MV-4-11 (cell line): ENCODE results near the gene PDZD8.

ENCODE experiments used
- DNase-seq: peaks from one replicate; lab custom pipeline; 2025; lab: John Stamatoyannopoulos, UW

The PDZD8 gene

DNA sequence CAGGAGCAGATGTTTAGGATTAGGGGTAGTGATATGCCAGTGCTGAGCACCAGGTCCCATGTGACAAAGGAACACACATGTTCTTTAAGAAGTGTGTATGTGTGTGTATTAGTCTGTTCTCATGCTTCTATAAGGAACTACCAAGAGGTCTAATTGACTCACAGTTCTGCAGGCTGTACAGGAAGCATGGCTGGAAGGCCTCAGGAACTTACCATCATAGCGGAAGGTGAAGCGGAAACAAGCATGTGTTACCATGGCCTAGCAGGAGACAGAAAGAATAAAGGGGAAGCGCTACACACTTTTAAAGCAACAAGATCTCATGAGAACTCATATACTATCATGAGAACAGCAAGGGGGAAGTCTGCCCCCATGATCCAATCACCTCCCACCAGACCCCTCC, 22.8 kb upstream of the PDZD8 start:
- DNase-seq = peak; percentile 54

DNA sequence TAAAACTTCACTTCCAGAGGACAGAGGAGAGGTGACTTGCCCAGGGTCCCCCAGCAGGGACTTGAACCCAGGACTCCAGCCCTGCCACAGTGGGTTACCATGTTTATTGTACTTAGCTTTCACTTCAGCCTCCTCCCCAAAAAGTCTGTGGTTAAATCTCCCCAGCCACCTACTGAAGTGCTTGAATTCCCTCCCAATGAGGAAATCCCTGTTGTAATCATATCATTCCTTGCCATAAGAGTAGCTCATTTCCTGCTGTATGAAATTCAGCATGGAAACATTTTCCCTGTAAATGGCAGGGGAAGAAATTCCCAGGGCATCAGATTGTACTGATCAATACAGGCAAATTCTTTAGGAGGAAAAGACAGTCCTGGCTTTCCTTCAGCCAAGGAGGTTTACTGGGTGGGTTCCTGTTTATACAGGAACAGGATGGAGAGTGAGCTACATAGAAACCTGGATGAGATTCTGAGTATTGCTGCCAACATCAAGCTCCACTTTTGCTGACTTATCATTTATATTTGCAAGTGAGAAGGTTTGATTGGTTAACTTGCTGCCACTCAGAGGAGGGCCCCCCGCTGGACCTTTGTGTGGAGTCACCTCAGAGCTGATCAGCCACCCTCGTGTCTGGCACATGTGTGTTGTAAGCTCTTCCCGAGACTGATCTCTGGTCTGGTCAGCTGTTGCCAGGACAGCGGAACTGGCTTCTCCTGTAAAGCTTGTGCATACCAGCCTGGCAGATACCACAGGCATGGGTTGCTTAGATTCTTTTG, 16.4 kb upstream of the PDZD8 start:
- no peak for DNase-seq

DNA sequence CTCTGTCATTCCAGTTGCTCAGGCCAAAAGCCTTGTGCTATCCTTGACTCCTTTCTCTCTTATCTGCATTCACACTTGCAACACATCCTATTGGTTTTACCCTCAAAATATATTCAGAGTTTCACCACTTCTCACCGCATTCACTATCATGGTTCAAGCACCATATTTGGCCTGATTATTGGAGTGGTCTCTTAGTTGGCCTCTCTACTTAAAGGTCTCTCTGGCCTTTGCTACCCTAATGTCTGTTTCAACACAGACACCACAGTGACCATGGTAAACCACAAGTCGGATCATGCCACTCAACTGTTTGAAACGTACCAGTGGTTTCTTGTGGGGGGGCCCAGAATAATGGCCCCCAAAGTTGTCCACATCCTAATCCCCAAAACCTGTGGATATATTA, 15.2 kb upstream of the PDZD8 start:
- peak; percentile 74 for DNase-seq

DNA sequence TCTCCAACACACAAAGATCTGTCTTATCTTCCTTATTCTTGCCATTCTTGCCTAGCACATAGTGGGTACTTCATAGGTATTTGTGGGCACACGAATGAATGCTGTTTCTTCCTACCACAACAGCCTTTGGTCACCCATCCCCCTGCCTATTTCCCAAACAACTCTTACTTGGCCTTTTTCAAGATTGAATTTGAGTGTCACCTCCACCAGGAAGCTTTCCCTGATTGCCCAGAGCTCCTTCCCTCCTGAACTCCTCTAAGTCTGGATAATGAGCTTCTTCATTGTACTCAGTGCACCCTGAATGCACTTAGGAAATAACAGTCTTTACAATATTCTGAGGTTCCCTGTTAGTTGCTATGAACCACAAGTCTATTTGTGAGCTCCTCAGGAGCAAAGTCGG, 11.6 kb upstream of the PDZD8 start:
- DNase-seq = no peak

DNA sequence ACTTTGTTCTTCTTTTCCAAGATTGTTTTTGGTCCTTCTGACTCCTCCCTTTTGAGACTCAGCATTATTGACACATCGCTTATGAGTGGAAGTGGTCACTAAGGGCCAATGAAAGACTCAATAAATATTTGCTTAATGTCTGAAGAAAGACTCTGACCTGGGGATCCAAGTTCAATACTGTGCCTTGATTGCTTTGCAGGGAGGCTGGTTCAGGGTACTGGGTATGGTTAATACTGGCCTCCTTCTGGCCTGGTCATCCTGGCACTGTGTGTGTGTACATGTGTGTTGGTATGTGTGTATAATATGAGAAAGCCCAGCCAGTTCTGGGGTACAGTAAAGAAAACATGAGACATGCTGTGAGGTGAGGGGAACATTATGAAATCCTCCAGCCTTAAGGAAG, 7.6 kb upstream of the PDZD8 start:
- DNase-seq = no peak

DNA sequence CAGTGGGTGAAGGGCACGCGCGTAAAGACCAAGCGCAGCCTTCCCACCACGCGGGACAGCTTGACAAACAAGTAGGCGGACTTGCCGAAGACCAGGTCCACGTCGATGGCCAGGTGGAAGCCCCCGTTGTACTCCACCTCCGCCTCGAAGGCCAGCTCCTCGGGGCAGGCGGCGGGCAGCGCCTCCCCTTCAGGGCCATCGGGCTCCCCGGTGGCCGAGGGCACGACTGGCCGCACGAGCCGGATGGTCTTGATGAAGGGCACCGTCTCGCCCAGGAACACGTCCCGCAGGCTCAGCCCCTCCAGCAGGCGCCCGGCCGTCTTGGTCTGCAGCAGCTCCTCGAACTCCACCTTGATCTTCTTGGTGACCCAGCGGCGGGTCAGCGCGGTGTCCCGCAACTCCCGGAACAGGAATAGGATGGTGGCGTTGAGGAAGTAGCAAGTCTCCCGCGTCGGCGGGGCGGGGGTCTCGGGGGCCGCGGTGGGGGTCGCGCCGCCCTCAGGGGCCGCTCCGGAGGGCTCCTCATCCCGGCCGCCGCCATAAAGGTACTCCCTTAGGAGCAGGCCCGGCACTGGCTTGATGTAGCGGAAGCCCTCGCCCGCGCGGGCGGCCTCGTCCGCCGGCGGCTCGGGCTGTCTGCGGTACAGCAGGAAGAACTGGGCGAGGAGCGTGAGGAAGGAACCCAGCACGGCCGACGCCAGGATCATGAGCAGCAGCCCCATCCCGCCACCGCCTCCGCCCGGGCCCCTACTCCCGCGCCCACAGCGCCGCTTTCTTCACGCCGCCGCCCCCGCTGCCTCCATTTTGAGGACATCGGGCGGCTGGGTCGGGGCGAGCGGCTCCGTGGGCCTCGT, 507 bp downstream of the PDZD8 start:
- peak; percentile 38 for DNase-seq

DNA sequence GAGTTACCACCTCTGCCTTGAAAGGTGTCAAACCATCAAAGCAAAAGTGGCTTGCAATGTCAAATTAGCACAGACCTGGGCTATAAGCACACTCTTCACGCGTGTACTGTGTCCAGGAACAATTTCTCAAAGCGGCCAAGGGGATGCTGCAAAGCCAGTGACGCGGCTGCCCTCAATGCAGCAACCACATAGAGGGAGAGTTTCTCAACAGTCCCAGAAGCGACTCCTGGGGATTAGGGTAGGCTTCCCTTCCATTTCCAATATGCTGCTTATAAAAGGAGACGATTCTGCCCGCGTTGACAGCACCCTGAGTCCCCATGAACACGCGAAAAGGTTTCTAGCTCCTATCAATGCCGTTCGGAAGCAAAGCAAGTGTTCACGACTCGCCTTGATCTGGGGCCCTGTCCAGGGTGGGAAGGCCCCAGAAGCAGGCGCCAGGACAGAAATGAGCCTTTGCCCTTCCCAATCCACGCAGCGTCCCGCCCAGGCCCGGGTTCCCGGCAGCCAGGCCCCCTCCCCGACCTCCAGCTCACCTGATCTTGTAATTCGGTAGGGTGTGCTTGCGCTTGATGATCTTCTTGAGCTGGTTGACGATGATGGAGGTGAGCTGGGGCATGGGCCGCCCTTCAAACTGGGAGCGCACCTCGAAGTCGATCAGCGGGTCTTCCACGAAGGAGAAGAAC, 1.3 kb downstream of the PDZD8 start:
- peak; percentile 67 for DNase-seq

DNA sequence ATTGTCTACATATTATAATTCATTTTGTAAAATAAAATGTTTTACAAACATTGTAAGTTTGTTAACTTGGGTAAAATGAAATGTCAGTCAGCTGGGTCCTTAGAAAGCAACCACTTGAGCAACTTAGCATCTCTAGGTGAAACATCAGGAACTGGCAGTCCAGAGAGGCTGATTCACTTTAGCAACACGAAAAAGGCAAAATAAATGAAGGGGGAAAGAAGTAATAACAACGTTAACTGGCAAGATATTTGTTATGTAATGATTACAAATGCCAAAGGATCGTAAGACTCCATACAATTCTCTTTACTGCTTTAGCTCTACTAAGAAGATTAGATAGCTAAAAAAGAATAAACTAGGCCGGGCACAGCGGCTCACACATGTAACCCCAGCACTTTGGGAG, 5.0 kb downstream of the PDZD8 start:
- DNase-seq = no peak

DNA sequence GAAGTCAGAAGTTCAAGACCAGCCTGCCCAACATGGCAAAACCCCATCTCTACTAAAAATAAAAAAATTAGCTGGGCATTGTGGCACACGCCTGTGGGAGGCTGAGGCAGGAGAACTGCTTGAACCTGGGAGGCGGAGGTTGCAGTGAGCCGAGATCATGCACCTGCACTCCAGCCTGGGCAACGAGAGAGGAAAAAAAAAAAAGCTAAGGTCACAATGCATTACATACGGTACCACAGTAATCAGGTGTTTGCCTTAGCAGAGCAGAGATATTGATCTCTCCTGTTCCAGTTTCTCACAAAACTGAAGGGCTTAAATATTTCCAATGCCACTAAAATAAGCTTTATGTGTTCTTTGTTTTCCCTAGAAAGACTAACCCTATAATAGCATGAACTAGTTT, 7.5 kb downstream of the PDZD8 start:
- DNase-seq = no peak

DNA sequence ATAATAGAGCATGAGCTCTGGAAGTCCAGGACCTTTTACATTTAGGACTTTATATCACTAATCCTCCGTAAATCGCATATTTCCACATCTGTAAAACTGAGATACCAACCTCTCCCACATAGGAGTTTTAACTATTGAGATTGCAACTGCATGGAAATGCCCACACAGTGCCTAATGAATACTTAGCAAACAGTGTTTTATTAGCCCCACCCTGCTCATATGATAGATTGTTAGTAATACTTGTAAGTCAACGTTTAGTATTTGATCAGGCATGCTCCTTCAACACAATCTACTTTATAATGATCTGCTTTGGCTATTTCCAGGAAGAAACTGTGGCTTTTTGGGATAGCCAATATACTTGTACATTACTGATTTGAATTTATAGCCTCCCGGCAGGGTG, 8.5 kb downstream of the PDZD8 start:
- no peak for DNase-seq

DNA sequence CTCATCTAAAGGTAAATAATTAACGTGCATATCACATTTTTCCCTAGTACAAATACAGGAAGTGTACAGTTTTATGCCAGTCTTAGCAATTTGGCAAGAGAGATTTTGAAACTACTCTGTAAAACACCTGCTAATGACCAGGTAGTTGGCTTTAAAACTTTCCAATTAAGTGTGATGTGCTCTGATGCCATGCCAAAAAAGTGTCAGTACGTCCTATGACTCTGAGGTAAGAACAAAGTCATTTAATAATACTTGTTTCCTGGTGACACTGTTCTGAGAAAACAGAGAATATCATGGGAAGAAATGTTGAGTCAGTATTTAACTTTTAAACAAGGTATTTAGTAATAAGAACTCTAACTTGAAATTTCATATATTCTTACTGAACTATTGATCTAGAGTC, 9.6 kb downstream of the PDZD8 start:
- no peak for DNase-seq

DNA sequence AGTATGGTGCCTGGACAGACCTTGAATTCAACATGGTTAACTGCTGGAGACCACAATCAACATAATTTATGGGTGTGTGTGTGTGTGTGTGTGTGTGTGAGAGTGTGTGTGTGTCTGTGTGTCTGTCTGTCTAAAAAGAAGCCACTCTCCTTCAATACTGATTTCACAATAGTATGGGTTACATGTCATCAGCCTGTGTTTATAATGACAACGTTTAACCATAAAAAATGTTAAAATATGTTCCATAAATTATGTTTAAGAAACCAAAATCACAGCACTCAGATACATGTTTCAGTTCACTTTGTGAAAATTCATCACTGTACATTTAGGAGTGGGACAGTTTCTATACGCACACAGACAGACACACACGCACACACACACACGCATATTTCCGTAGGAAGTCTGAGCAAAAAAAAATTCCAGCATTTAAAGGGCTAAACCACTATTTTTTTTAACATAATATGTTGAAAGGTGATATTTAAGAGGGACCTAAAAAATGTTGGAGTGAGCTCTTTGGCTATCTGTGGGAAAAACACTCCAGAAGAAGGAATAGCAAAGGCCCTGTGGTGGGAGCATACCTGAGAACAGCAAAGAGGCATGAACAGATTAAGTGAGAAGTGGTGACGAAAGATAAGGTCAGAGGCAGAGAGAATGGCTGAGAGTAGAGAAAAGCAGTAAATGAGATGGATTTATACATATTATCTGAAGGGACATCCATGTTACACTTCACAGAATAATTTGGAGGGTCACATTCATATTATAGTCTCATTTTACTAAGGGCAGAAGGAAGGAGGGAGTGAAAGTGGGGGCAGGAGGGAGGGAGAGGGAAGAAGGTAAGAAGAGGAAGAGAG, 10.9 kb downstream of the PDZD8 start:
- DNase-seq = peak; percentile 77

DNA sequence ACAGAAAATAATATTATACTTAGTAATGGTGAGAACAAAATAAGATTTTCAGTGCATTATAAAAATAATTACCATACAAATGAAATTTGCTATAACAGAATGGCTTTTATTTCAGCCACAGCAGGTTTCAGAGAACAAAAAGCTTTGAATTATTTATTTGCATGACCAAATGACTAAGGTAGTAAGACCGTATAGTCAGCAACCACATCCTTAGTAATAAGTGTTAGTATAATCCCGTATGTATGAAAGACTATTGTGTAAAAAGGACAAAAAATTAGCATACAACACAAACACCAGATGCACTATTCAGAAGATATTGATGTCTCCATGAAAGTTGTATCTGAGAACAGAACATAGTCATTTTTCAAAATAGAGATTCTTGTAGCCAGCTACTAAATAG, 12.2 kb downstream of the PDZD8 start:
- no peak for DNase-seq

DNA sequence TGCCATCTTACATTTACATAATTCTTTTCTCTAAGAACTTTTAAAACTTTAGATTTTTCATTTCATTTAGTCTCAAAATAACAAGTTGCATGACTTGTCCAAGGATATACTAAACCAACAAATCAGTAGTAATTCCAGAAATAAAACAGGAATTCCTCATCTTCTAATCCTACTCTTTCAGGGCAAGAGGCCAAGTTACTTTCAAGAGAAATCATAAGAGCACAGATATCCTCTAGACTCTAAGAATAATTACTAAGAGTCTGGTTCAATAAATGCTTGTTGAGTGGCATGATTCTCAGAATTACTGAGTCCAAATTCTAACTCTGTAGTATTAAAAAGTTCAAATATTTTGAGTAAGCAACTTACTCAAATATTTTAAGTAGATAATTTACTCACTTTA, 12.9 kb downstream of the PDZD8 start:
- DNase-seq = no peak

DNA sequence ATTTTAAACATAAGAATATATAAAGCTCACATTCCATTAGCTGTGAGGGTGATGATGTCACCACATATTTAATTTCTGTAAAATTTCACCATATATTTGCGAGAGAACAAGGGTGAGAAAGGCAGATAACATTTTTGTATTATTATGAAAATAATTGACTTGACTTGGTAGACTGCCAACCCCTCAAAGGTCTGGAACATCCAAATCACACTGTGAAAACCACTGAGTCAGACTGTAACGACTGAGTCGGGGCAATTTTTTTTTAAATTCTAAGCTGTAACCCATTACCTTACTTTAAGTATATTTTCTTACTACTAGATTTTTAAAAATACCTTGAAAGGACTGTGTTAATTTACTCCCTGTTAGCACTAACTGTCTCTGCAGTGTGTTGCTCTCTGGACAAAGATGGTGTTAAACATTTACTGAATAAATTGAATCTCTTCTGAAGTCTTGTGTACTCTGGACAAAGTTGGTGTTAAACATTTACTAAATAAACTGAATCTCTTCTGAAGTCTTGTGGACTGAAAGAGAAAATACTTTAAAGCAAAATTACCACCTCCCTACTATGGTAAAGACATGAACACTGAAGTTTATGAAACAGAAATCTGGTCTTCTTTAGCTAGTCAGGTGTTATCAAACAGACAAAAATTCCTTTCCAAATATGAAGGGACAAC, 14.1 kb downstream of the PDZD8 start:
- DNase-seq = no peak

DNA sequence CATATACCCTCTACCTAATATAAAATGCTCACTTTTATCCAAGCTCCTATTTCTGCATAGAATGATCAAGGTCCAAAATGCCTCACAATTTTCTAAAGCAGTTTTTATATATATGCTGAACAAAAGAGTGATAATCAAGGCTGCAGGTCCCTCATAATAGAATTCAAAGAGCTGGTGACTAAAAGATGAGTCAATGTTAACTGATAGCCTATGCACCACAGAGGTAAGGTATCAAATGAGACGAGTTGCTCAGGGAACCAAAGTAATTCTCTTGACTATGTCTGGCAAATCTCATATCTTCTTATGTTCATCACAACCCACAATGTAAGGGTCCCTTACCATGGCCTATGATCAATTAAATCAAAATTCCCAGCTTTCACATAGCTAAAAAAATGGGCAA, 15.2 kb downstream of the PDZD8 start:
- no peak for DNase-seq

DNA sequence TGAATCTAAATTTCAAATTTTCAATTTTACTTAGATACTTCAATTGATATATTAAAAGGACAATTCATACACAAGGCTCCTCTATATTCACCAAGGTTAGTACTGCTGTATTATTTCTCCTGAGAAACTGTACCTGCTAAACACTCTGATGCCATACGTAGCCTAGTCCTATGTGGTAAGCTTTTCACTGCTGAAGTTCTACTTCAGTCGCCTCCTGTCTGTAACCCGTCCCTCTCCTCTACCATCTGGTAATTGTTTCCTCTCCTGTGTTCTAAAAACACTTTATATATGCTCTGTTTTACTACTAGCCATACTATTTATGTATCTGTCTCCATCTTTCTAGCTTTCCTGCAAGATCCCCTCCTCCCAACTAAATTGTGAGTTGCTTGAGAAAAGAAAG, 20.2 kb downstream of the PDZD8 start:
- no peak for DNase-seq

DNA sequence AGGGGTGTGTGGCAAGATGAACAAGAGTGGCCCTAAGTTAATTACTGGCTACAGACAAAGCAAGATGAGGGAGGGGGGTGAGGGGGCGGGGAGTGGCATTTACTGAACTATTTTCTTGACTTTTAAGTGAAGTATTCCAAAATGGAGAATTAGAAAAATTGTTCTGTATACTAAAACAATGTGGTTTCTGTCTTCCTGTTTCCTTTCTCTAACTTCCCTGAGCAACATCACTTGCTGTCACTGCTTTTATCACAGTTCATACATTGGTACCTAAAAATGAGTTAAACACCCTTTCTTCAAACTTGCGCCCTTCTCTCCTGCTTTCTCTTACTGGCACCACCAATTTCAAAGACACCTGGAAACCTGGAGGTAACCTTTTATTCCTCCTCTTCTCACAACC, 21.6 kb downstream of the PDZD8 start:
- peak; percentile 25 for DNase-seq

DNA sequence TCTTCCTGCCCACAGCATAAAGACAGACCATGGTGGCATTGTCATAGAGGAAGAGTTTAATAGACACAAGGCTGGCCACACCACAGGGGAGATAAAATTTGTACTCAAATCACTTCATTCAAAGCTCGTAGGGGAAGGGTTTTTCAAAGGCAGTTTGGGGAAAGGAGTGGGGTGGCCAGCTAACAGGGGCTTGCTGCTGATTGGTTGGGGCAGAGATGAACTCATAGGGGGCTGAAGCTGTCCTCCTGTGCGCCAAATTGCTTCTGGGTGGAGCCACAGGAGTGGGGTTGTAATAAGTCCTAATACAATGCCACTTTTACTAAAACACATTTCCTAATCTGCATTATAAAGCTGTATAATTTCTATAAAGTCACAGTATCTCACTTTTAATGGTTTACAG, 22.5 kb downstream of the PDZD8 start:
- DNase-seq = no peak

DNA sequence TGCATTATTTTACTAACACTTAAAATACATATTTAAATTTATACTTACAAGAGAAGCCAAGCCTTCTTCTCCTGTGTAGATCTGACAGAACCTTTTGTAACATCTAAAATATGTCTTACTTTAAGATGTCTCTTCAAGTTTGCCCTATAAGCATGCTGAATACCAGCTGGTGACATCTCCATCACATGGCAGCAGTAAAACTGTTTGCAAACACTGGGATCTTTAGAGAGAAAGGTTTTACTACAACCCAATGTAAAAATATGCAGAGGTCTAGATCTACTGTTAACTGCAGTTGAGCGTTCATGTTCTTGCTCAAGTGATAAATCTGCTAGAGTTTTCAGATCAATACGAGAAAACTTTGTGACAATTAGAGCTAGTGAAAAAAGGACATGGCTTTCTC, 23.2 kb downstream of the PDZD8 start:
- DNase-seq = no peak

DNA sequence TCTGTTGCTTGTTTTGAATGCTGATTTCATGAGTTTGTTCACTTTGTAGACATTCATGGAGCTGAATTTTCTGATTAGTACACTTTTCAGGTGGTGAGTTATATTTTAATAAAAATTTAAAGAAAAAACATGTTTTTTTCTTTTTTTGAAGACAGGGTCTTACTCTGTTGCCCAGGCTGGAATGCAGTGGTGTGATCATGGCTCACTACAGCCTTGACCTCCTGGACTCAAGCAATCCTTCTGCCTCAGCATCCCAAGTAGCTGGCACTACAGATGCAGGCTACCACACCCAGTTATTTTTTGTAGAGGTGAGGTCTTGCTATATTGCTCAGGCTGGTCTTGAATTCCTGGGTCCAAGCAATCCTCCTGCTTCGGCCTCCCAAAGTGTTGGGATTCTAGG, 23.7 kb downstream of the PDZD8 start:
- no peak for DNase-seq
